HEK293 (cell line): ENCODE data around the gene MIF4GD.

ENCODE experiments used
- ZBTB8A ChIP-seq: fragments of 450-650 bp; formaldehyde crosslinking; IDR thresholded peaks from 2 replicates; pipeline ENCODE4 v1.5.1; 2016; ENCODE audit warnings: missing biosample characterization, missing genetic modification characterization
- ZFP41 ChIP-seq: fragments of 450-650 bp; formaldehyde crosslinking; IDR thresholded peaks from 2 replicates; pipeline ENCODE4 v1.5.1; 2016; ENCODE audit warnings: missing biosample characterization, missing genetic modification characterization, borderline replicate concordance
- ZNF121 ChIP-seq: fragments of 450-650 bp; formaldehyde crosslinking; IDR thresholded peaks from 2 replicates; pipeline ENCODE4 v1.5.1; 2016; ENCODE audit warnings: missing biosample characterization, missing genetic modification characterization
- ZNF214 ChIP-seq: fragments of 450-650 bp; formaldehyde crosslinking; IDR thresholded peaks from 2 replicates; pipeline ENCODE4 v1.5.1; 2017; ENCODE audit warnings: missing biosample characterization, mild to moderate bottlenecking, missing genetic modification characterization, borderline replicate concordance
- ZNF274 ChIP-seq, 2 experiments: fragments of 200-500 bp in 1 of 2; fragments of 450-650 bp in 1 of 2; sonication (Bioruptor generic) in 1 of 2; formaldehyde crosslinking in 1 of 2; IDR thresholded peaks; 2 replicates each; pipeline versions ENCODE4 v1.5.1 to v1.6.1; 2014 to 2016; ENCODE audit warnings: borderline replicate concordance in 1 of 2, inconsistent platforms in 1 of 2, low read length in 1 of 2, missing biosample characterization in 1 of 2, missing genetic modification characterization in 1 of 2
- ZNF561 ChIP-seq: fragments of 450-650 bp; IDR thresholded peaks from 2 replicates; pipeline ENCODE4 v1.5.1; 2018; ENCODE audit warnings: missing biosample characterization, missing genetic modification characterization, borderline replicate concordance
- ZNF76 ChIP-seq: fragments of 450-650 bp; formaldehyde crosslinking; IDR thresholded peaks from 2 replicates; pipeline ENCODE4; 2016; ENCODE audit warnings: low read depth, missing biosample characterization, missing genetic modification characterization, borderline replicate concordance
- TF ChIP-seq, protein P1 (sequence below): fragments of 450-650 bp; formaldehyde crosslinking; IDR thresholded peaks from 2 replicates; pipeline ENCODE4 v1.5.1; 2016; ENCODE audit warnings: missing biosample characterization, missing genetic modification characterization
- TF ChIP-seq, protein P2 (sequence below): fragments of 450-650 bp; formaldehyde crosslinking; IDR thresholded peaks from 2 replicates; pipeline ENCODE4 v1.5.1; 2017; ENCODE audit warnings: missing biosample characterization, missing genetic modification characterization
- TF ChIP-seq, protein P3 (sequence below): fragments of 450-650 bp; formaldehyde crosslinking; IDR thresholded peaks from 2 replicates; pipeline ENCODE4 v1.5.1; 2016; ENCODE audit warnings: missing biosample characterization, missing genetic modification characterization

DNA sequence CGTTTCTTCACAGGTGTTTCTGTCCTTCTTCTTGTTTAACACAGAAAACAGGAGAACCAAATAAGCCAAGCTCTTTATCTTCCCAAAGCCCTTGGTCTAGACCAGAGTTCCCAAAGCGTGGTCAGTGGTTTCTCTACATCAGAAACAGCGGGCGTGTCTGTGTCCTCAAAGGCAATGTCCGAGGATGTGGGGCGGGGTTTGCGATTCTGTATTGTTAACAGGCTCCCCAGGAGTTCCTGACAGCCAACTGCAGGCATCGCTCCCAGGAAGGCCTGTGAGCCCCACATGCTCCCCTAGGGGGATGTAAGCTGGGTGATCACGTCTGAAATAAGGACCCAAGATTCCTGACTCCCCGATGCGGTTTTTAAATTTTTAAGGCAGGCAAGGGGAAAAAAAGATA lies 46.6 kb upstream of the MIF4GD start:
- TF ChIP-seq, protein P1, sequence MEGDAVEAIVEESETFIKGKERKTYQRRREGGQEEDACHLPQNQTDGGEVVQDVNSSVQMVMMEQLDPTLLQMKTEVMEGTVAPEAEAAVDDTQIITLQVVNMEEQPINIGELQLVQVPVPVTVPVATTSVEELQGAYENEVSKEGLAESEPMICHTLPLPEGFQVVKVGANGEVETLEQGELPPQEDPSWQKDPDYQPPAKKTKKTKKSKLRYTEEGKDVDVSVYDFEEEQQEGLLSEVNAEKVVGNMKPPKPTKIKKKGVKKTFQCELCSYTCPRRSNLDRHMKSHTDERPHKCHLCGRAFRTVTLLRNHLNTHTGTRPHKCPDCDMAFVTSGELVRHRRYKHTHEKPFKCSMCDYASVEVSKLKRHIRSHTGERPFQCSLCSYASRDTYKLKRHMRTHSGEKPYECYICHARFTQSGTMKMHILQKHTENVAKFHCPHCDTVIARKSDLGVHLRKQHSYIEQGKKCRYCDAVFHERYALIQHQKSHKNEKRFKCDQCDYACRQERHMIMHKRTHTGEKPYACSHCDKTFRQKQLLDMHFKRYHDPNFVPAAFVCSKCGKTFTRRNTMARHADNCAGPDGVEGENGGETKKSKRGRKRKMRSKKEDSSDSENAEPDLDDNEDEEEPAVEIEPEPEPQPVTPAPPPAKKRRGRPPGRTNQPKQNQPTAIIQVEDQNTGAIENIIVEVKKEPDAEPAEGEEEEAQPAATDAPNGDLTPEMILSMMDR, result no peak
- no peak for TF ChIP-seq ZNF121 (tag by site-specific recombination)
- no peak for TF ChIP-seq ZNF561 (tag by site-specific recombination)
- TF ChIP-seq ZFP41 (tag by site-specific recombination), result no peak
- TF ChIP-seq, protein P2, sequence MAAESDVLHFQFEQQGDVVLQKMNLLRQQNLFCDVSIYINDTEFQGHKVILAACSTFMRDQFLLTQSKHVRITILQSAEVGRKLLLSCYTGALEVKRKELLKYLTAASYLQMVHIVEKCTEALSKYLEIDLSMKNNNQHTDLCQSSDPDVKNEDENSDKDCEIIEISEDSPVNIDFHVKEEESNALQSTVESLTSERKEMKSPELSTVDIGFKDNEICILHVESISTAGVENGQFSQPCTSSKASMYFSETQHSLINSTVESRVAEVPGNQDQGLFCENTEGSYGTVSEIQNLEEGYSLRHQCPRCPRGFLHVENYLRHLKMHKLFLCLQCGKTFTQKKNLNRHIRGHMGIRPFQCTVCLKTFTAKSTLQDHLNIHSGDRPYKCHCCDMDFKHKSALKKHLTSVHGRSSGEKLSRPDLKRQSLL (tag by site-specific recombination), result no peak
- TF ChIP-seq ZBTB8A (tag by site-specific recombination), result no peak
- TF ChIP-seq ZNF214 (tag by site-specific recombination), result no peak
- no peak for TF ChIP-seq ZNF274 (IDR thresholded peaks at IDR 0.05; ENCODE audit: low read length)
- TF ChIP-seq ZNF274 (tag by site-specific recombination; IDR thresholded peaks at IDR 0.05; ENCODE audit: borderline replicate concordance), result no peak
- TF ChIP-seq, protein P3, sequence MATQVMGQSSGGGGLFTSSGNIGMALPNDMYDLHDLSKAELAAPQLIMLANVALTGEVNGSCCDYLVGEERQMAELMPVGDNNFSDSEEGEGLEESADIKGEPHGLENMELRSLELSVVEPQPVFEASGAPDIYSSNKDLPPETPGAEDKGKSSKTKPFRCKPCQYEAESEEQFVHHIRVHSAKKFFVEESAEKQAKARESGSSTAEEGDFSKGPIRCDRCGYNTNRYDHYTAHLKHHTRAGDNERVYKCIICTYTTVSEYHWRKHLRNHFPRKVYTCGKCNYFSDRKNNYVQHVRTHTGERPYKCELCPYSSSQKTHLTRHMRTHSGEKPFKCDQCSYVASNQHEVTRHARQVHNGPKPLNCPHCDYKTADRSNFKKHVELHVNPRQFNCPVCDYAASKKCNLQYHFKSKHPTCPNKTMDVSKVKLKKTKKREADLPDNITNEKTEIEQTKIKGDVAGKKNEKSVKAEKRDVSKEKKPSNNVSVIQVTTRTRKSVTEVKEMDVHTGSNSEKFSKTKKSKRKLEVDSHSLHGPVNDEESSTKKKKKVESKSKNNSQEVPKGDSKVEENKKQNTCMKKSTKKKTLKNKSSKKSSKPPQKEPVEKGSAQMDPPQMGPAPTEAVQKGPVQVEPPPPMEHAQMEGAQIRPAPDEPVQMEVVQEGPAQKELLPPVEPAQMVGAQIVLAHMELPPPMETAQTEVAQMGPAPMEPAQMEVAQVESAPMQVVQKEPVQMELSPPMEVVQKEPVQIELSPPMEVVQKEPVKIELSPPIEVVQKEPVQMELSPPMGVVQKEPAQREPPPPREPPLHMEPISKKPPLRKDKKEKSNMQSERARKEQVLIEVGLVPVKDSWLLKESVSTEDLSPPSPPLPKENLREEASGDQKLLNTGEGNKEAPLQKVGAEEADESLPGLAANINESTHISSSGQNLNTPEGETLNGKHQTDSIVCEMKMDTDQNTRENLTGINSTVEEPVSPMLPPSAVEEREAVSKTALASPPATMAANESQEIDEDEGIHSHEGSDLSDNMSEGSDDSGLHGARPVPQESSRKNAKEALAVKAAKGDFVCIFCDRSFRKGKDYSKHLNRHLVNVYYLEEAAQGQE (tag by site-specific recombination), result no peak
- TF ChIP-seq ZNF76, result no peak
